HL-60/S4 (cell line): ENCODE results near the gene CTDSPL.

Source experiments
- in situ Hi-C: fragments of 300-500 bp; cut with MboI; formaldehyde crosslinking; loops from 2 replicates; pipeline ENCODE4 v1.14.3; 2022; ENCODE audit warnings: low sequenced_read_pairs

Gene CTDSPL

DNA sequence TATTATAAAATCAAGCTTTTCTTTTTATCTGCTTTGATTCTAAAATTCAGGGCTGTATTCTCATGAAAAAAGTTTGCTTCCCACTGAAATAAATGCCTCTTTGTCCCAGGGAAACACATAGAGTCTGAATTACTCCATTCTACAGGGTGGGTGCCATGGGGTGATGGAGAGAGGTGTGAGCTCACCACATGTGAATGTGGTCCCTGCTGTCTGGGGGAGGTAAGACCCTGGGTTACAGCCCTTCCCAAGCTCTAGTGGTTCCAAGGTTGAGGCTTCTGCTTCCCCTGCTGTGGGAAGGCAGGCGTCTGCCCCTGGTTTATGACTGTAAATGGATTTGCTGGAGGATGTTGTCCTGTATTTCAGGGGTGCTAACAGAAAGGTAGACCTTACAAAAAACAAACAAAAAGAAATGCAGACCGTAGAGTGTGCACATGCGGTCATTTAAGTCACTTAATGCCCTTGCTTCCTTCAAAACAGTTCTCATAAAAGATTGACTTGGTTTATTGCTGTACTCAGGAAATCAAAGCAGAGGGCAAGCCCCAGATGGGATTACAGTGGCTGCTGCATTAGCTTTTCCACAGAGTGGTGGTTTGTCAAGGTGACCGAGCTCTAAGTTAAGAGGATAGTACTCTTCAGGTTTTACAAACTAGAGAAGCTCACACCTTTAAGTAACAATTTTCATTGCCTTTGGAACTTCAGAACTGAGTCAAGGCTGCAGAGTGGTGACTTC lies 49.2 kb downstream of the CTDSPL start:
- in situ Hi-C loops: no loop called here

DNA sequence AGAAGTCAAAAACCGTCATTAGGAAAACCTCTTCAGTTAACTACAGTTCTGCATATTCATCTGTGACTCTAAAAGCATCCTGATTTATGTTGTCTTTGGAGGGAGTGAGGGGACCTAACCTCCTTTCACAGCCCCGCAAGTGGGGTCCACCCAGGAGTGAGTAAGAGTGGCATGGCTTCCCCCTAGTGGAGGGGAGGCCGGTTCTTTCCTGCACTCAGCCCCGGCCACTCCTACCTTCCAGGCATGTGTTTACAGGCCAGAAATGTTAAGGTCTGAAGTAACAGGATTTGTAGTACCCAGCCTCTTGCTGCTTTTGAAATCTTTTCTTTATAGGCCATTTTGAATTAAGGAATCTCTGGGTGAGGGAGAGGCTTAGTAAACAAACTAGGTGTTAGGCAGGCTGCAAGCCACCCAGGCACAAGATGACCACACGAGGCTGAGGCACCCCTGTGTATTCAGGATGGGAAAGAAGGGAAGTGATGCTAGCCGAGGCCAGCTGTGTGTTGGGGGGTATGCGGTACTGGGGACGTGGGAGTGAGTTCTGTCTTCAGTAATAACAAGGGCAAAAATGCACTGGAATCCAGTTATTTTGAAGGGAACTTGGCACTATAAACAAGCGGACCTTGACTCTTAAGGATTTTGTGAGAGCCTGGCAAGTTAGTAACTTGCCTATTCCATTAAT lies 50.5 kb downstream of the CTDSPL start:
- in situ Hi-C loops: no loop called here

- in situ Hi-C loops: no loop called here
Observed at GRCh38 chr3:37913522-37913921, 51.8 kb downstream of the CTDSPL start.

DNA sequence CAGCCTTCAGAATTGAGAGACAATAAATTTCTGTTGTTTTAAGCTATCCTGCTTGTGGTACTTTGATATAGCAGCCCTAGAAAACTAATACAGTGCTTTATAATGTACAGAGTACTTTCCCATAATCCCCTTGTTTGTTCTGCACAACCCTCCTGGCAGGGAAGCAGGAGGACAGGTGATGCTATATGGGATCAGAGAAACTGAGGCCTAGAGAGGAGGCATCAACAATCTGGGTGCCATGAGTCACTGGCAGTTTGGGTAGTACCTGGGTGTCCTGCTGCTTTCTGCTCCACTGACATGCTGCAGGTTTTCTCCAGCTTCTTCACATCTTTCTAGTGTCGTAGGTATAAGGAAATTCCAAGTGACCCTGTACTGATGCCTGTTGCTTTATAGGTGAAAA lies 55.0 kb downstream of the CTDSPL start:
- in situ Hi-C loops: no loop called here

- in situ Hi-C loops: no loop called here
Observed at GRCh38 chr3:37918627-37919026, 56.9 kb downstream of the CTDSPL start.

GRCh38 chr3:37920156-37920699 lies 58.5 kb downstream of the CTDSPL start:
- in situ Hi-C loops: no loop called here

- in situ Hi-C loops: no loop called here
Observed at GRCh38 chr3:37921025-37921424, 59.3 kb downstream of the CTDSPL start.

GRCh38 chr3:37922721-37923568 lies 61.3 kb downstream of the CTDSPL start:
- in situ Hi-C loops: no loop called here

DNA sequence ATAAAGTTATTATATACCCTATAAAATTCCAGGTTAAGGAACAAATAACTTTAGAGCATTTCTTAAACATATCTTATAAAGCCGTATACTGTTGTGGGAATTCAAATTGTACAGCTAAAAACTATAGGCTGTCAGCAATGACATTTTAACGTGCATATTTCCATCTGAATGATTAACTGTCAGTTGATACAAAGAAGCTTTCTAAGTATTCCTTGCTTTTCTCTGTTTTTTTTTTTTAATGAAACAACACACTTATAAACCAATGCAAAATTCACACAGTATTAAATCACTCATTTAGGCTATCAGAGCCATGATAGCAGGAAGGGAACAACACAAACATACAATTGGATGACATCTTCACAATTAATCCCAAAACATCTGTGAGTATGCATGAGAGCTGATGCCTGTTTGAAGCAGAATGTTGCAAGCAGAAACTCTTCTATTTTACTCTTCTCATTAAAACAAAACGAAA lies 61.9 kb downstream of the CTDSPL start:
- in situ Hi-C loops: no loop called here

- in situ Hi-C loops: no loop called here
Observed at GRCh38 chr3:37924453-37924852, 62.8 kb downstream of the CTDSPL start.

DNA sequence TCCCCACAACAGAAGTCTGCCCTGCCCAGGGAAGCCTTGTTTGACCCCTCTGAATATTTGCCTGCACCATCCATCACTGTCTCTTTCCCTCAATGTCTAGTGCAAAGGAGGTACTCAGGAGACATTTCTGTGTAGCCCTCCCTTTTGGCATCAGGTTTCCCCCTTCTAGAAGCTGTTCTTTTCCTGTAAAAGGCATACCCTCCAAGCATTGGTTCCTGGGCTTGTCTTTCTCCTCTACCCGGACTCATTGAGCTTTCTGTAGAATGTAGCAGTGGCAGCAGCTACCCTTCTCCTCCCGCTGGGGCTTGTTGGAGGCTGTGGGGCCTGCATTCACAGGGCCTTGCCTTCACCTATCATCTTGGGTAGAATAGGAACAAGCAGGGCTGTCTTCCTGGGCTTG lies 63.5 kb downstream of the CTDSPL start:
- in situ Hi-C loops: no loop called here

GRCh38 chr3:37926611-37927010 lies 64.9 kb downstream of the CTDSPL start:
- in situ Hi-C loops: no loop called here

GRCh38 chr3:37930495-37930894 lies 68.8 kb downstream of the CTDSPL start:
- in situ Hi-C loops: no loop called here

DNA sequence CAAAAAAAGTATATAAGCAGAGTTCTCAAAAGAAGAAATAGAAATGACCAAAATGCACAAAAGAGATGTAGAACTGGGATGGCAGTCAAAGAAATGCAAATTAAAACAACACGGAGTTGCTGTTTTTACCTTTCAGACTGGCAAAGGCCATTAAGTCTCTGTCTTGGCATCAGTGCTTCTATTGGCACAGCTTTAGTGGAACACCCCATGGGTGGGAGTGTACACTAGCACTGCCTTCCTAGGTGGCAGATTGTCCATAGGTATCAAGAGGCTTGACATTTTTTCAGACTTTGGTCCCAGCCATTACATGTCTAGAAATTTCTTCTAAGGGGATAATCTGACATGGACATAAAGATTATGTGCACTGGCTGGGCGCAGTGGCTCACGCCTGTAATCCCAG lies 70.8 kb downstream of the CTDSPL start:
- in situ Hi-C loops: no loop called here

GRCh38 chr3:37934631-37935289 lies 73.1 kb downstream of the CTDSPL start:
- in situ Hi-C loops: no loop called here

DNA sequence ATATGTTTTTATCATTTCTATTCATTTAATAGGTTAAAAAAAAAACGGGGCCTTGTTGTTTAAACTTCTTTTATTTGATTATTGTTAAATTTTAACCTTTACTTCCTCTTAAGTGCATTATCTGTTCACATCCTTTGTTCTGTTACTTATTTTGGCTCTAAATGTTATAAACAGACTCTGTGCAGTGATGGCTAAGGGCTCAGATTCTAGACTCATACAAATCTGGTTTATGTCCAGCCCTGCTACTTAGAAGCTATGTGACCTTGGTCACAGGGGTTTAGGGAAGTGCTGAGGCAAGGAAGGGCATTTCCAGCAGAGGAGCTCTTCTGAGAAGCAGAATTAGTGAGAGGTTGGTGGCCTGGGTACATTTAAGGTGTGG lies 73.6 kb downstream of the CTDSPL start:
- in situ Hi-C loops: no loop called here

DNA sequence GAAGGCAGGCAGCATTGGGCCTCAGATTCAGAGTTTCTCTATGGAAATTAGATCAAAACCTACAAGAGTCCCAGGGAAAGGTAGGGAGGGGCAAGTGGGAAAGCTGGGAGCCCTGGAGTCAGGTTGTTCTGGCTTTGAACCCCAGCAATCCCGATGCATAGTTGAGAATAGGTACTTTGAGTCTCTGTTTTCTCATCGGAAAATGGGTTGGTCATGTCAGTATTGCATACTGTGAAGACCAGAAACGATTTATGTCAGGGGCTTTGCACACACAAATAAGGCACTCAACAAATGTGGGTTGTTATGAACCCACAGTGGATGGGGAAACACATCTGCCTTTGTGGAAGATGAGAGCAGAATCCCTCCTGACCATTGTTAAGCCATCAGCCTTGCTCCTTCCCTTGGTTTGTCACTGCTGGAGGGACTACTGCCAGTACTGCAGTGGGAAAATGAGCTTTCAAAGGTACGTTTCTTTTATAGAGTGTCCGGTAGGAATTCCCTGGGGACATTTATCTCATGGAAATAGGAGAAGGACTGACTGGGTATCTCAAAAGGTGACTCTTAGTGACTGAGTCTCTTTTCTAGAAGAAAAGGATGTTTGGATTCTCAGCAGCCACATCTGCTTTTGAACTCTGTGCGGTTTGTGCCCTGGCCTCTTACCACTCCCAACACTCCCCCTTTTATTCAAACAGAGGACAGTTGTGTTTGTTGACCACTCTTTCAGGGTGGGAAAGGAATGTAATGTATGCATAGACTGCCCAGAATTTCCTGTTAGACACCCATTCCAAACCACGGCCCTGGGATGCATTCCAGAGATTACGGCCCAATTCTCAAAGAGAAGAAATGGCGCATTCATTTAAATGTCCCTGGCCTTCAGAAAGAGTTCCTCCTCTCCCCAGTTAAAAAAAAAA lies 74.3 kb downstream of the CTDSPL start:
- in situ Hi-C loops: no loop called here

DNA sequence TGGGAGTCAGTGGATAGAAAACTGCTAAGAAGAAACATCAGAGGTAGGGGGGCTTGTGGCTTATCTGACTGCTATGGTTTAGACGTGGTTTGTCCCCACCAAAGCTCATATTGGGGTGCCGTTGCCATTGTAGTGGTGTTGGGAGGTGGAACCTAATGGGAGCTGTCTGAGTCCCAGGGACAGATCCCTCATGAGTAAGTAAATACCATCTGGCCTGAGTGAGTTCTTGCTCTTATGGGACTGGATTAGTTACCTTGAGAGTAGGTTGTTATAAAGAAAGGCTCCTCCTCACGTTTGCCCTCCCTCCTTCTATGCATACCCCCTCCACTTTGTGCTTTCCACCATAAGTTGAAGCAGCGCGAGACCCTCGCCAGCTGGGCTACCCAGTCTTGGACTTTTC lies 75.5 kb downstream of the CTDSPL start:
- in situ Hi-C loops: no loop called here

DNA sequence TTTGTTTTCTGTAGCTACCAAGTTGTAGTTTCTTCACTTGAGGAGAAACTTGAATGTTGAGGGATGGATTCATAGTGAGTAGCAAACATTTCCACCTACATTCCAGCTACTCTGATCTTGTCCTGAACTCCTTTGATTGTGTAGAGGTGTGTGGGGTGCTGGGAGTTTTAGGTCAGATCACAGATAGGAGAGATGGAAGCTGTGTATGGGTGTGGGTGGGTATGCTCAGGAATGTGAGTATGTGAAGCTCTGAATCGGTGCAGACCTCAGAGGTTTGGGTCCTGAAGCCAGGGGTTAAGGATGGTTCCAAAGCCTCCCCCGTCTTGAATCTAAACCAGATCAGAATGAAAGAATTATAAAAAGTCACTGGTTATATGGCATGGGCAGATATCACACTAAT lies 76.3 kb downstream of the CTDSPL start:
- in situ Hi-C loops: no loop called here
